GM12891 (cell line): Measurements from ENCODE around the gene DNAJB8.

Experiments
- PAX5 ChIP-seq: IDR thresholded peaks from 2 replicates; pipeline ENCODE4 v1.6.1; 2011; ENCODE audit warnings: low read length, moderate library complexity, mild to moderate bottlenecking; ENCODE audit not compliant: insufficient read depth, severe bottlenecking
- POLR2A ChIP-seq: IDR thresholded peaks from 2 replicates; pipeline ENCODE4 v1.6.1; 2011; ENCODE audit warnings: low read depth, low read length, control low read depth
- POLR2AphosphoS5 ChIP-seq: IDR thresholded peaks from 2 replicates; pipeline ENCODE4 v1.6.1; 2011; ENCODE audit warnings: low read depth, low read length, control low read depth
- POU2F2 ChIP-seq: IDR thresholded peaks from 2 replicates; pipeline ENCODE4 v1.6.1; 2011; ENCODE audit warnings: low read depth, mild to moderate bottlenecking, control low read depth, low read length, moderate library complexity
- SPI1 ChIP-seq: IDR thresholded peaks from 2 replicates; pipeline ENCODE4 v1.6.1; 2011; ENCODE audit warnings: low read depth, low read length, control low read depth
- TAF1 ChIP-seq: IDR thresholded peaks from 2 replicates; pipeline ENCODE4 v1.6.1; 2011; ENCODE audit warnings: low read depth, low read length, control low read depth

GRCh38 chr3:128486681-128487537, 20.2 kb upstream of the DNAJB8 start:
- TF ChIP-seq POLR2AphosphoS5 (no peak), POLR2A (no peak), TAF1 (no peak), PAX5 (no peak), SPI1 (no peak), POU2F2 (no peak)
